HL-60 (cell line): ENCODE data around the gene PRICKLE2.

Experiments
- POLR2AphosphoS5 ChIP-seq: IDR thresholded peaks from 2 replicates; pipeline ENCODE4 v1.6.1; 2012; ENCODE audit warnings: low read depth
- REST ChIP-seq: IDR thresholded peaks from 2 replicates; pipeline ENCODE4 v1.6.1; 2012; ENCODE audit warnings: low read depth; ENCODE audit not compliant: insufficient replicate concordance
- TF ChIP-seq, protein P1 (sequence below): IDR thresholded peaks from one replicate; pipeline ENCODE4 v1.5.1; 2011; ENCODE audit warnings: low read length, control low read depth, inconsistent platforms; ENCODE audit not compliant: insufficient read depth

- TF ChIP-seq, protein P1, sequence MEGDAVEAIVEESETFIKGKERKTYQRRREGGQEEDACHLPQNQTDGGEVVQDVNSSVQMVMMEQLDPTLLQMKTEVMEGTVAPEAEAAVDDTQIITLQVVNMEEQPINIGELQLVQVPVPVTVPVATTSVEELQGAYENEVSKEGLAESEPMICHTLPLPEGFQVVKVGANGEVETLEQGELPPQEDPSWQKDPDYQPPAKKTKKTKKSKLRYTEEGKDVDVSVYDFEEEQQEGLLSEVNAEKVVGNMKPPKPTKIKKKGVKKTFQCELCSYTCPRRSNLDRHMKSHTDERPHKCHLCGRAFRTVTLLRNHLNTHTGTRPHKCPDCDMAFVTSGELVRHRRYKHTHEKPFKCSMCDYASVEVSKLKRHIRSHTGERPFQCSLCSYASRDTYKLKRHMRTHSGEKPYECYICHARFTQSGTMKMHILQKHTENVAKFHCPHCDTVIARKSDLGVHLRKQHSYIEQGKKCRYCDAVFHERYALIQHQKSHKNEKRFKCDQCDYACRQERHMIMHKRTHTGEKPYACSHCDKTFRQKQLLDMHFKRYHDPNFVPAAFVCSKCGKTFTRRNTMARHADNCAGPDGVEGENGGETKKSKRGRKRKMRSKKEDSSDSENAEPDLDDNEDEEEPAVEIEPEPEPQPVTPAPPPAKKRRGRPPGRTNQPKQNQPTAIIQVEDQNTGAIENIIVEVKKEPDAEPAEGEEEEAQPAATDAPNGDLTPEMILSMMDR = no peak
- TF ChIP-seq REST (no peak), POLR2AphosphoS5 (no peak)
These were observed 116.4 kb downstream of the PRICKLE2 start for GRCh38 chr3:64108784-64109317.
